ENCODE data around the gene RPL15. TPM values are rescaled to one million over a fixed set of nuclear protein-coding genes. Genes with fewer than 3 reads are reported as not detected.

Gene RPL15
- total and polyA plus RNA-seq, 2 of the 8 experiments (the other 6 are each of a cell fraction or from before 2014, with no cell fraction given) = 2,819 to 6,473 TPM

DNA sequence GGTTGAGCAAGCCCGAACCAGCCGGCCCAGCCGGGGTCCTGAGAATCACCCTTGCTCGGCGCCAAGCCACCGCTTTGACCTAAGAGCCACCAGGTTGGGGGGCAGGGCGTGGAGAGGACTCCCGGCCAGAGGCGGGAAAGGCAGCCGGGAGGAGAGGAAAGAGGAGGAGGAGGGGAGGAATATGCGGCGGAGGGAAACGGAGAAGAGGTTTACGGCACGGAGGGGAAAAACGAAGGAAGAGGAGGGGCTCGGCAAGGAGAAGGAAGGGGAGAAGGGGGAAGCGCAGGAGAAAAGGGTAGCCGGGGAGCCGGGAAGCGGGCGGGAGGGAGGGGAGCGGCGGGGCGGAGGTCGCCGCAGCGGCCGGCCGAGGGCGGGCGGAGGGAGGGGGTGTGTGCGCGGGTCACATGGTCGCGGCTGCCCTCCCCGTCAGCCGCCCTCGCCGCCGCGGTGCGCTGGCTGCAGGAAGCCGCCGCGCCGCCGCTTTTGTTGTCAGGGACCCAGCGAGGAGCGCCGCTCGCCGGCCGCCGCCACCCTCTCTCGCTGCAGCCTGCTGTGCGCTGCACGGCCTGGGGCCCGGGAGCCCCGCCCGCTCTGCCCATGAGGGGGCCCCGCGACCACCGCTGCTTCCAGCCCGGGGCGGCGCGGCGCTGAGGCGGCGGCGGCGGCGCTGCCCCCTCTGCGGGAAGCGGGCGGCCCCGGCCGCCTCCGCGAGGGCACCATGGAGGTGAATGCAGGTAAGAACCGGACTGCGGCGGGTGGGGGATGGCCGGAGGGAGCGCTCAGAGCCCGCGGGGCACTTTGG, 28.1 kb downstream of the RPL15 start, which contains the start of gene NR1D2 (continued):
- TF ChIP-seq POLR2A (IDR thresholded peaks at IDR 0.05; ENCODE audit: control extremely low read depth in 1 of 2, low read depth in 2 of 2, low read length in 2 of 2) = peak; percentile 84 to 92
- no peak for TF ChIP-seq POU5F1 (IDR thresholded peaks at IDR 0.05; ENCODE audit: low read depth, low read length)
- no peak for TF ChIP-seq ZNF274 (IDR thresholded peaks at IDR 0.05; ENCODE audit: borderline replicate concordance, extremely low read depth, low read length)
- TF ChIP-seq POLR2AphosphoS5 (IDR thresholded peaks at IDR 0.05; ENCODE audit: low read depth, low read length) = peak; percentile 82
- TF ChIP-seq TAF1 (IDR thresholded peaks at IDR 0.05; ENCODE audit: low read depth, low read length) = peak; percentile 81
- 0 out of 2 replicates have a peak, but pooled peaks have one; percentile 6 for TF ChIP-seq JUND (IDR thresholded peaks at IDR 0.05; ENCODE audit: low read length)
- TF ChIP-seq TEAD4 (IDR thresholded peaks at IDR 0.05; ENCODE audit: low read depth, low read length) = no peak
- TF ChIP-seq SAP30 (IDR thresholded peaks at IDR 0.05; ENCODE audit: insufficient read depth, insufficient replicate concordance, low read length) = no peak
- TF ChIP-seq CHD2 (IDR thresholded peaks at IDR 0.05; ENCODE audit: low read length) = no peak
- no peak for TF ChIP-seq CBX5 (IDR thresholded peaks at IDR 0.05; ENCODE audit: low read depth, low read length)
- peak; percentile 95 for TF ChIP-seq RBBP5 (IDR thresholded peaks at IDR 0.05; ENCODE audit: borderline replicate concordance, low read depth, low read length)
- no peak for TF ChIP-seq SUZ12 (IDR thresholded peaks at IDR 0.05; ENCODE audit: low read length)
- no peak for TF ChIP-seq BACH1 (IDR thresholded peaks at IDR 0.05; ENCODE audit: low read length)
- TF ChIP-seq GTF2F1 (IDR thresholded peaks at IDR 0.05; ENCODE audit: borderline replicate concordance, low read depth, low read length) = no peak
- no peak for TF ChIP-seq SIRT6 (IDR thresholded peaks at IDR 0.05; ENCODE audit: low read length)
- TF ChIP-seq CTBP2 (IDR thresholded peaks at IDR 0.05; ENCODE audit: borderline replicate concordance, insufficient read depth, insufficient read length, low read length) = no peak
- no peak for TF ChIP-seq KDM1A (IDR thresholded peaks at IDR 0.05; ENCODE audit: borderline replicate concordance, low read length)
- TF ChIP-seq FOSL1 (IDR thresholded peaks at IDR 0.05; ENCODE audit: insufficient read depth, low read depth, low read length) = no peak
- TF ChIP-seq CREB1 (IDR thresholded peaks at IDR 0.05) = peak; percentile 19
- TF ChIP-seq RAD21 (IDR thresholded peaks at IDR 0.05 in 1 of 2, conservative IDR thresholded peaks at IDR 0.05 in 1 of 2; ENCODE audit: low read depth in 2 of 2, low read length in 2 of 2) = no peak
- TF ChIP-seq RNF2 (IDR thresholded peaks at IDR 0.05; ENCODE audit: borderline replicate concordance, low read depth, low read length, missing control alignments, poor library complexity, severe bottlenecking) = no peak
- no peak for TF ChIP-seq GABPA (IDR thresholded peaks at IDR 0.05; ENCODE audit: borderline replicate concordance, insufficient read depth, low read length)
- TF ChIP-seq NANOG (IDR thresholded peaks at IDR 0.05; ENCODE audit: insufficient read depth, low read depth, low read length, poor library complexity, severe bottlenecking) = no peak
- peak; percentile 91 for TF ChIP-seq ASH2L (IDR thresholded peaks at IDR 0.05; ENCODE audit: low read length)
- TF ChIP-seq EGR1 (IDR thresholded peaks at IDR 0.05; ENCODE audit: borderline replicate concordance, low read depth, low read length) = no peak

Data from H1 (cell line).